B cell (primary cell): ENCODE data around the gene FHIT. TPM values are rescaled to one million over a fixed set of nuclear protein-coding genes. Genes with fewer than 3 reads are reported as not detected.

ENCODE experiments used
- ATAC-seq: fragments of 200-7000 bp; cut with Tn5 transposase; one replicate; pipeline ENCODE4 v1.10.0; 2021; ENCODE audit warnings: low read depth, mild to moderate bottlenecking, moderate number of reproducible peaks, moderate library complexity
- CTCF ChIA-PET: fragments of 350-600 bp; sonication (Branson Sonifier 250); formaldehyde crosslinking; loops from one replicate; lab custom pipeline; 2021; ENCODE audit warnings: antibody characterized with exemption, inconsistent platforms; lab: Charles Lee
- POLR2A ChIA-PET: fragments of 350-600 bp; sonication (Branson Sonifier 250); formaldehyde crosslinking; loops from one replicate; lab custom pipeline; 2021; ENCODE audit warnings: antibody characterized with exemption; lab: Charles Lee
- DNase-seq: peaks from one replicate; pipeline ENCODE4 v3.0.0; 2013
- H2AFZ ChIP-seq: 2 replicates; pipeline ENCODE4 v1.6.1; 2012; ENCODE audit warnings: mild to moderate bottlenecking, low read depth, low read length; ENCODE audit not compliant: insufficient read depth, poor library complexity, severe bottlenecking
- H3K27ac ChIP-seq, 2 donors: 1 replicate in 1 of 2; 2 replicates in 1 of 2; pipeline ENCODE4 v1.5.1; 2012 to 2013; ENCODE audit warnings: low read length in 2 of 2, mild to moderate bottlenecking in 2 of 2, moderate library complexity in 1 of 2
- H3K27me3 ChIP-seq, 4 experiments: fragments of 200-600 bp in 1 of 4; sonication (generic) in 1 of 4; replicated peaks in 1 of 4; 1 replicate in 2 of 4; 2 replicates in 2 of 4; pipeline versions ENCODE4 v1.6.1 to v1.7.0; 2013 to 2016; ENCODE audit warnings: low read length in 3 of 4, mild to moderate bottlenecking in 2 of 4, mixed read lengths in 1 of 4, moderate library complexity in 1 of 4; ENCODE audit not compliant: insufficient read depth in 4 of 4, control insufficient read depth in 3 of 4; ENCODE audit errors: control extremely low read depth in 1 of 4
- H3K36me3 ChIP-seq, 2 experiments: replicated peaks in 1 of 2; 1 replicate in 1 of 2; 2 replicates in 1 of 2; pipeline versions ENCODE4 v1.6.1 to v1.7.1; 2013; ENCODE audit warnings: low read length in 1 of 2; ENCODE audit not compliant: insufficient read depth in 2 of 2, control insufficient read depth in 1 of 2; ENCODE audit errors: control extremely low read depth in 1 of 2, extremely low read depth in 1 of 2
- H3K4me1 ChIP-seq, 2 donors: fragments of 200-600 bp in 1 of 2; sonication (generic) in 1 of 2; 1 replicate in 1 of 2; 2 replicates in 1 of 2; pipeline versions ENCODE4 v1.5.1 to v1.6.1; 2013 to 2017; ENCODE audit warnings: low read length in 2 of 2; ENCODE audit not compliant: control insufficient read depth in 2 of 2, insufficient read depth in 2 of 2
- H3K4me2 ChIP-seq: replicated peaks from 2 replicates; pipeline ENCODE3; 2012; ENCODE audit warnings: mild to moderate bottlenecking, low read depth, low read length; ENCODE audit not compliant: poor library complexity, severe bottlenecking
- H3K4me3 ChIP-seq, 5 experiments: fragments of 200-600 bp in 1 of 5; sonication (generic) in 1 of 5; 1 replicate in 3 of 5; 2 replicates in 2 of 5; pipeline versions ENCODE4 v1.5.1 to v1.7.0; 2011 to 2016; ENCODE audit warnings: low read length in 4 of 5, mild to moderate bottlenecking in 4 of 5, low read depth in 2 of 5, control low read depth in 1 of 5, moderate library complexity in 1 of 5; ENCODE audit not compliant: insufficient read depth in 1 of 5; ENCODE audit errors: control extremely low read depth in 1 of 5, extremely low read depth in 1 of 5
- H3K79me2 ChIP-seq: fragments of 200-600 bp; sonication (generic); one replicate; pipeline ENCODE4 v1.6.0; 2016; ENCODE audit warnings: low read length; ENCODE audit not compliant: control insufficient read depth, insufficient read depth
- H3K9ac ChIP-seq: fragments of 200-600 bp; sonication (generic); 2 replicates; pipeline ENCODE4 v1.6.1; 2017; ENCODE audit warnings: mild to moderate bottlenecking, low read length, moderate library complexity
- H3K9me3 ChIP-seq, 3 donors: one replicate each; pipeline versions ENCODE4 v1.6.1 to v1.7.1; 2013; ENCODE audit warnings: low read length in 2 of 3; ENCODE audit not compliant: control insufficient read depth in 2 of 3, insufficient read depth in 1 of 3; ENCODE audit errors: control extremely low read depth in 1 of 3
- H4K20me1 ChIP-seq: 2 replicates; pipeline ENCODE4 v1.6.0; 2012; ENCODE audit warnings: mild to moderate bottlenecking, low read length; ENCODE audit not compliant: insufficient read depth, control insufficient read depth, poor library complexity, severe bottlenecking
- H3K27ac Mint-ChIP-seq: one replicate; pipeline ENCODE4 v1.8.0; 2021; ENCODE audit warnings: mixed read lengths
- H3K27me3 Mint-ChIP-seq: one replicate; pipeline ENCODE4 v1.8.0; 2021; ENCODE audit warnings: mixed read lengths
- H3K4me1 Mint-ChIP-seq: one replicate; pipeline ENCODE4 v1.8.0; 2021; ENCODE audit warnings: mixed read lengths
- H3K4me3 Mint-ChIP-seq: one replicate; pipeline ENCODE4 v1.8.0; 2021; ENCODE audit warnings: mixed read lengths
- H3K9me3 Mint-ChIP-seq: one replicate; pipeline ENCODE4 v1.8.0; 2022; ENCODE audit warnings: mixed read lengths; ENCODE audit not compliant: insufficient read depth
- EZH2 ChIP-seq: IDR thresholded peaks from 2 replicates; pipeline ENCODE4 v1.6.1; 2012; ENCODE audit warnings: borderline replicate concordance, low read depth, mild to moderate bottlenecking, moderate library complexity, low read length; ENCODE audit not compliant: insufficient read depth, poor library complexity, severe bottlenecking
- WGBS: methylation state at CpG from one replicate; pipeline ENCODE4 v1.1.5; 2013; ENCODE audit warnings: missing lambda C conversion rate; ENCODE audit not compliant: insufficient coverage; 5-methylcytosine and 5-hydroxymethylcytosine counted together
- intact Hi-C: fragments of 100-400 bp; cut with micrococcal nuclease; formaldehyde crosslinking; loops from one replicate; pipeline ENCODE4 v1.10.0; 2022
- polyA plus RNA-seq: library from polyadenylated mRNA; depleted of rRNA; stranded (reverse); fragments of >200 nt; gene quantifications from 2 replicates; pipeline ENCODE4 v1.2.3, GENCODE V29; 2012
- total RNA-seq, 2 donors: library from RNA; stranded (reverse); fragments of 120-200 nt in 1 of 2; gene quantifications; 1 replicate in 1 of 2; 2 replicates in 1 of 2; pipeline versions ENCODE4 v1.2.3 to v1.2.4, GENCODE V29; 2013 to 2022
- TF ChIP-seq, protein P1 (sequence below): fragments of 200-600 bp; IDR thresholded peaks from one replicate; pipeline ENCODE4 v1.8.0; 2022; ENCODE audit warnings: antibody characterized with exemption, mild to moderate bottlenecking

FHIT gene
- total and polyA plus RNA-seq, 2 donors (not counting 1 experiment from before 2014, with no cell fraction given): 1.7 to 7.8 TPM

DNA sequence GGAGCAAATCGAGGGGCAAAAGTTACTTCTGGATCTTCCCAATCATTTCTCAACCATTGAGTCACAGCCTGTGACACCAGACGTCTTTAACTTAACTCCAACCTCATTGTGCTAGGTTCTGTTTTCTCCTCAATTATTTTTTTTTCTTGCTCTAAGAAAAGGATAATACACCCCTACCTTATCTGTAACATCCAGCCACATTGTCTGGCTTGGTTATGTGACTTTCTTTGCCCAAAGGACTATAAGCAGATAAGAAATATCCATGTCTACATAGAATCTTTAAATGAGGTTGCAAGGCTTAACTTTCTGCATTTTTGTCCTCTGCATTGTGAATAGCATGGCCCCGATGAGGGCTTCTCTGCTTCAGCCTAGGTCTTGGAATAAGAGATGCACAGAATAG lies 1419.0 kb downstream of the FHIT start:
- 93% methylated on average over 2 of the region's 3 CpGs for WGBS
- Histone ChIP-seq H4K20me1 (no peaks in the 10 kb centered on the region), H3K4me3 (no peak overlapping the region), H3K27me3 (no peaks in the 10 kb centered on the region), H3K4me2 (no peak overlapping the region), H3K9me3 (peaks cover 0 to 3% (median 0%) of the 10 kb centered on the region in 3 donors), H3K27ac (no peak overlapping the region), H3K36me3 (no peaks in the 10 kb centered on the region), H3K9ac (no peak overlapping the region), H3K4me1 (no peaks in the 10 kb centered on the region), H3K79me2 (no peaks in the 10 kb centered on the region), H2AFZ (no peak overlapping the region)
- H3K4me1 Mint-ChIP-seq: no peaks in the 10 kb centered on the region
- no peak for ATAC-seq
- ChIA-PET CTCF (interaction anchor here (1.3 kb wide), 1 partner anchor 26 kb away, joined by 4 read pairs; no protein-coding TSS in a partner anchor), POLR2A (no interaction called here)
- intact Hi-C loops: no loop called here
- no peak overlapping the region for H3K4me3 Mint-ChIP-seq
- no peak for TF ChIP-seq EZH2
- TF ChIP-seq, protein P1, sequence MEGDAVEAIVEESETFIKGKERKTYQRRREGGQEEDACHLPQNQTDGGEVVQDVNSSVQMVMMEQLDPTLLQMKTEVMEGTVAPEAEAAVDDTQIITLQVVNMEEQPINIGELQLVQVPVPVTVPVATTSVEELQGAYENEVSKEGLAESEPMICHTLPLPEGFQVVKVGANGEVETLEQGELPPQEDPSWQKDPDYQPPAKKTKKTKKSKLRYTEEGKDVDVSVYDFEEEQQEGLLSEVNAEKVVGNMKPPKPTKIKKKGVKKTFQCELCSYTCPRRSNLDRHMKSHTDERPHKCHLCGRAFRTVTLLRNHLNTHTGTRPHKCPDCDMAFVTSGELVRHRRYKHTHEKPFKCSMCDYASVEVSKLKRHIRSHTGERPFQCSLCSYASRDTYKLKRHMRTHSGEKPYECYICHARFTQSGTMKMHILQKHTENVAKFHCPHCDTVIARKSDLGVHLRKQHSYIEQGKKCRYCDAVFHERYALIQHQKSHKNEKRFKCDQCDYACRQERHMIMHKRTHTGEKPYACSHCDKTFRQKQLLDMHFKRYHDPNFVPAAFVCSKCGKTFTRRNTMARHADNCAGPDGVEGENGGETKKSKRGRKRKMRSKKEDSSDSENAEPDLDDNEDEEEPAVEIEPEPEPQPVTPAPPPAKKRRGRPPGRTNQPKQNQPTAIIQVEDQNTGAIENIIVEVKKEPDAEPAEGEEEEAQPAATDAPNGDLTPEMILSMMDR: no peak
- H3K9me3 Mint-ChIP-seq: no peaks in the 10 kb centered on the region
- no peaks in the 10 kb centered on the region for H3K27me3 Mint-ChIP-seq
- H3K27ac Mint-ChIP-seq: no peak overlapping the region
- DNase-seq: no peak

DNA sequence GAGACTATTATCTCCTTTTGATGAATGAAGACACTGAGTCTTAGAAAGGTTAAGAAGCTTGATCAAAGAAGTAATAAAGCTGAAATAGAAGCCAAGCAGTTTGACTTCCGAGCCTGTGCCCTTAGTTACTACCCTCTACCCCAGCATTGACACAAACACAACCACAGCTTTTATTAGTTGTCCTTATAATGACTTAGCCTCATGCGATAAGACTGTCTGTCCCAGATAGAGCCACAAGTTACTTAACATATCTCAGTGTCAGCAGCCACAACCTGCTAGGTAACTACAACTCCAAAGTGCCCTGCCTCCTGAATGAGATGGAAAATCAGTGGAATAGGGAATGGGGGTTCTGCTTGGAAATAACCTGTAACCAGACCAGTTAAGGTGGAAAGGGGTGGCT lies 1419.9 kb downstream of the FHIT start:
- TF ChIP-seq, protein P1: no peak
- no peak for TF ChIP-seq EZH2
- H4K20me1 ChIP-seq: no peaks in the 10 kb centered on the region
- H3K4me2 ChIP-seq: no peak overlapping the region
- no peak overlapping the region for H3K4me3 Mint-ChIP-seq
- H3K9ac ChIP-seq: no peak overlapping the region
- intact Hi-C loops: no loop called here
- no peaks in the 10 kb centered on the region for H3K4me1 ChIP-seq
- H3K9me3 Mint-ChIP-seq: no peaks in the 10 kb centered on the region
- H3K4me1 Mint-ChIP-seq: no peaks in the 10 kb centered on the region
- H3K27ac Mint-ChIP-seq: no peak overlapping the region
- H3K27ac ChIP-seq: no peak overlapping the region
- POLR2A ChIA-PET: no interaction called here
- WGBS: 80% methylated on average over 1 of the region's 2 CpGs
- CTCF ChIA-PET: interaction anchor here (0.6 to 1.3 kb wide), 2 partner anchors 27 to 390 kb away, joined by 3 to 4 read pairs; no protein-coding TSS in a partner anchor
- H3K4me3 ChIP-seq: no peak overlapping the region
- H3K79me2 ChIP-seq: no peaks in the 10 kb centered on the region
- no peak overlapping the region for H2AFZ ChIP-seq
- H3K36me3 ChIP-seq: no peaks in the 10 kb centered on the region
- H3K9me3 ChIP-seq: peaks cover 0 to 3% (median 0%) of the 10 kb centered on the region in 3 donors
- H3K27me3 ChIP-seq: no peaks in the 10 kb centered on the region
- DNase-seq: no peak
- no peak for ATAC-seq
- H3K27me3 Mint-ChIP-seq: no peaks in the 10 kb centered on the region
